SU-DHL-6 (cell line): ENCODE results near the gene UBA5.

Experiments used
- H2AFZ ChIP-seq: fragments of 200-600 bp; sonication (generic); 2 replicates; pipeline ENCODE4 v1.6.1; 2014; ENCODE audit warnings: low read depth, mild to moderate bottlenecking, moderate library complexity, mixed read lengths, antibody characterized with exemption, low read length; ENCODE audit not compliant: severe bottlenecking
- H3F3A ChIP-seq: fragments of 200-600 bp; shearing (Covaris generic); 2 replicates; pipeline ENCODE4 v1.6.0; 2016; ENCODE audit warnings: antibody characterized with exemption, mild to moderate bottlenecking; ENCODE audit not compliant: insufficient read depth
- H3K27ac ChIP-seq: fragments of 200-600 bp; sonication (generic); 2 replicates; pipeline ENCODE4 v1.5.1; 2016; ENCODE audit warnings: low read depth, mild to moderate bottlenecking, low read length, moderate library complexity, mixed read lengths
- H3K27me3 ChIP-seq: fragments of 200-600 bp; sonication (generic), shearing (Covaris generic); 2 replicates; pipeline ENCODE4 v1.6.0; 2014; ENCODE audit warnings: mild to moderate bottlenecking, low read length
- H3K36me3 ChIP-seq: fragments of 200-600 bp; sonication (generic); 2 replicates; pipeline ENCODE4 v1.6.1; 2014; ENCODE audit warnings: mild to moderate bottlenecking, low read length, mixed read lengths
- H3K4me2 ChIP-seq: fragments of 300-600, 200-600 bp; shearing (Covaris generic), sonication (generic); 2 replicates; pipeline ENCODE4 v1.6.0; 2014; ENCODE audit warnings: low read length, low read depth, mild to moderate bottlenecking; ENCODE audit not compliant: poor library complexity, severe bottlenecking
- H3K4me3 ChIP-seq: fragments of 200-600 bp; sonication (generic); 2 replicates; pipeline ENCODE4 v1.5.1; 2014; ENCODE audit warnings: antibody characterized with exemption, low read length, mild to moderate bottlenecking, mixed read lengths; ENCODE audit not compliant: insufficient read depth, poor library complexity, severe bottlenecking
- H3K79me2 ChIP-seq: fragments of 200-600 bp; sonication (generic); 2 replicates; pipeline ENCODE4 v1.6.1; 2014; ENCODE audit warnings: mild to moderate bottlenecking, low read length, moderate library complexity; ENCODE audit not compliant: insufficient read depth
- H3K9ac ChIP-seq: fragments of 200-600 bp; sonication (generic); 2 replicates; pipeline ENCODE4 v1.7.0; 2014; ENCODE audit warnings: mild to moderate bottlenecking, low read length
- H3K9me2 ChIP-seq: fragments of 200-600 bp; sonication (generic); replicated peaks from 2 replicates; pipeline ENCODE4 v1.6.1; 2014; ENCODE audit warnings: low read length; ENCODE audit not compliant: insufficient read depth
- H3K9me3 ChIP-seq: fragments of 200-600 bp; sonication (generic); 2 replicates; pipeline ENCODE4 v1.6.1; 2014; ENCODE audit warnings: low read length, mixed read lengths; ENCODE audit not compliant: insufficient read depth
- H4K20me1 ChIP-seq: fragments of 200-600 bp; sonication (generic); 2 replicates; pipeline ENCODE4 v1.6.1; 2014; ENCODE audit warnings: low read depth, mild to moderate bottlenecking, antibody characterized with exemption, low read length, moderate library complexity, mixed read lengths
- CTCF ChIP-seq: fragments of 200-600 bp; sonication (generic); IDR thresholded peaks from one replicate; pipeline ENCODE4 v1.5.1; 2017; ENCODE audit warnings: antibody characterized with exemption, mild to moderate bottlenecking, low read length, moderate library complexity; ENCODE audit not compliant: insufficient read depth, poor library complexity, severe bottlenecking
- EZH2phosphoT487 ChIP-seq: fragments of 200-600 bp; sonication (generic), shearing (Covaris generic); conservative IDR thresholded peaks from 2 replicates; pipeline ENCODE4 v1.6.1; 2018; ENCODE audit warnings: mild to moderate bottlenecking, antibody characterized with exemption, low read length, moderate library complexity, mixed read lengths

Gene UBA5

GRCh38 chr3:132662212-132662611, 2.1 kb downstream of the UBA5 start:
- no peaks in the 10 kb centered on the region for H4K20me1 ChIP-seq
- H3K4me3 ChIP-seq, result no peak overlapping the region
- H3F3A ChIP-seq, result peaks cover 4% of the 10 kb centered on the region; the same call in 1 of the 2 replicates
- H3K9ac ChIP-seq, result no peak overlapping the region
- no peaks in the 10 kb centered on the region for H3K27me3 ChIP-seq
- TF ChIP-seq EZH2phosphoT487 (no peak), CTCF (no peak)
- no peaks in the 10 kb centered on the region for H3K9me2 ChIP-seq
- H2AFZ ChIP-seq, result no peak overlapping the region
- H3K27ac ChIP-seq, result no peak overlapping the region
- peaks cover 13% of the 10 kb centered on the region; the same call in 1 of the 2 replicates for H3K36me3 ChIP-seq
- H3K9me3 ChIP-seq, result no peaks in the 10 kb centered on the region
- peaks cover 23% of the 10 kb centered on the region; the same call in 1 of the 2 replicates for H3K79me2 ChIP-seq
- peak overlapping the region; percentile 84 for H3K4me2 ChIP-seq

GRCh38 chr3:132665230-132665745, 5.2 kb downstream of the UBA5 start:
- Histone ChIP-seq H2AFZ (no peak overlapping the region), H3K4me2 (no peak overlapping the region), H3F3A (peaks cover 4% of the 10 kb centered on the region; the same call in 1 of the 2 replicates), H3K36me3 (peaks cover 13% of the 10 kb centered on the region; the same call in 1 of the 2 replicates), H3K4me3 (no peak overlapping the region), H3K79me2 (peaks cover 22% of the 10 kb centered on the region; the same call in 1 of the 2 replicates), H3K9me3 (no peaks in the 10 kb centered on the region), H3K9me2 (no peaks in the 10 kb centered on the region), H3K27ac (no peak overlapping the region), H4K20me1 (no peaks in the 10 kb centered on the region), H3K27me3 (no peaks in the 10 kb centered on the region), H3K9ac (no peak overlapping the region)
- TF ChIP-seq EZH2phosphoT487, result no peak
- TF ChIP-seq CTCF, result no peak

- Histone ChIP-seq H3K36me3 (peaks cover 33% of the 10 kb centered on the region; the same call in 1 of the 2 replicates), H3K4me3 (no peak overlapping the region), H3K9ac (no peak overlapping the region), H3F3A (peaks cover 4% of the 10 kb centered on the region; the same call in 1 of the 2 replicates), H2AFZ (no peak overlapping the region), H3K27ac (no peak overlapping the region), H3K9me3 (no peaks in the 10 kb centered on the region), H3K4me2 (no peak overlapping the region), H3K27me3 (no peaks in the 10 kb centered on the region), H4K20me1 (no peaks in the 10 kb centered on the region), H3K9me2 (no peaks in the 10 kb centered on the region), H3K79me2 (no peaks in the 10 kb centered on the region; the same call in 1 of the 2 replicates)
- TF ChIP-seq CTCF (no peak), EZH2phosphoT487 (no peak)
Observed at GRCh38 chr3:132669256-132669777, 9.2 kb downstream of the UBA5 start.
